ENCODE measurements around the gene ACKR3.

ACKR3 gene

DNA sequence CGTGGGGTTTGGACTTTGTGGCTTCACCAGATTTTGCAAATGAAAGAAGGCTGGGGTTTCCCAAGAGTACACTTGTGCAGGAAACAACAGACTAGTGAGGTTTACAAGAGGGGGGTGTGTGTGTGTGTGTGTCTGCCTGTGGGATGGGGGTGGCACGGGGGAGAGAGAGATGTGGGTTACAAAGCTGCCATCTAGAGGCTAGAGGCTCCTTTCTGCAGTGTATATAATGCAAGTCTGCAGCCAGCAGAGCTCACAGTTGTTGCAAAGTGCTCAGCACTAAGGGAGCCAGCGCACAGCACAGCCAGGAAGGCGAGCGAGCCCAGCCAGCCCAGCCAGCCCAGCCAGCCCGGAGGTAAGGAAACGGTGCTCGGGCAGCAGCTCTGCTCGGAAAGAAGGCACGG, at the start of gene ACKR3:
ACKR3 (plus strand) TSS at position 253 of the 401 bp plus-strand sequence. CDS start 10,641 bp downstream, outside the sequence.
- no peak for DNase-seq

DNA sequence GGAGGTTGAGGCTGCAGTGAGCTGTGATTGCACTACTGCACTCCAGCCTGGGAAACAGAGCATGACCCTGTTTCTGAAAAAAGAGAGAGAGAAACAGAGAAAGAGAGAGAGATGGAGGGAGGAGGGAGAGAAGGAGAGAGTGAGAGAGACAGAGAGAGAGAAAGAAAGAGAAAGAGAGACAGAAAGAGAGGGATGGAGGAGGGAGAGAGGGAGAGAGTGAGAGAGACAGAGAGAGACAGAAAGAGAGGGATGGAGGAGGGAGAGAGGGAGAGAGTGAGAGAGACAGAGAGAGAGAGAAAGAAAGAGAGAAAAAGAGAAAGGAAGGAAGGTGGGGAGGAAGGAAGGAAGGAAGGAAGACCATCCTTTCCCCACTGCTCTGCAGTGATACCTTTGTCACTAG, 48.1 kb upstream of the ACKR3 start:
- no peak for DNase-seq

DNA sequence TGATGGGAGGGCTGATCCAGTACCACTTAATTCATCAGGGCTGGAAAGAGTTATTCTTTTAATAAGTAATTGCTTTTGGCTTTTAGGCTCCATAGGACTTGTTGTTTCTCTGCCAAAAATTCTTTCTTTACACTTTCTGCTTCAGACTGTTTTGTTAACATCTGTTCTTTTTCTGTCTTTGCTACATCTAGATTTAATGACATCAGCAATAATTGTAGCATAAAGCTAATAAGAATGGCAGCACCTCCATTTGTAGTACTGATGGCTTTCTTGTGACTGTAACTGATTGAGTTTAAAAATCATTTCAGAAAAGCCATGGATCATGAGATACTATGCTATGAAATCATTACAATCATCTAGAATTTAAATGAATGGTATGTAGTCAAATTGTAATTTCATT, 46.4 kb upstream of the ACKR3 start:
- DNase-seq: no peak

DNA sequence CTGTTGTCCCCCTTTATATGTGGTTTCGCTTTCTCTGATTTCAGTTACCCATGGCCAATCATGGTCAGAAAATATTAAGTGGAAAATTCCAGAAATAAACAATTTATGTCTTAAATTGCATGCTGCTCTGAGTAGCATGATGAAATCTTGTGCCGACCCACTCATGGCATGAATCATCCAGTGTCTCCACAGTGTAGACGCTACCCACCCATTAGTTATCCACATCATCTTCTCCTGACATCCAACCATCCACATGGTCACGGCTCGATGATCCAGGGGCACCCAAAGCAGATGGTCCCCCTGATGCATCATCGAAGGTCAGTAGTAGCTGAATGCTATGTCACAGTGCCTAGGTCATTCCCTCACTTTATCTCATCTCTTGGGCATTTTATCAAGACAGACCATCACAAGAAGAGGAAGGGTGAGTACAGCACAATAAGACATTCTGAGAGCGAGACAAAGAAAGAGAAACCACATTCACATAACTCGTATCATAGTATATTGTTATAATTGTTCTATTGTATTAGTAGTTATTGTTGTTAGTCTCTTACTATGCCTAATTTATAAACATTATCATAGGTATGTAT, 44.1 kb upstream of the ACKR3 start:
- DNase-seq: no peak

DNA sequence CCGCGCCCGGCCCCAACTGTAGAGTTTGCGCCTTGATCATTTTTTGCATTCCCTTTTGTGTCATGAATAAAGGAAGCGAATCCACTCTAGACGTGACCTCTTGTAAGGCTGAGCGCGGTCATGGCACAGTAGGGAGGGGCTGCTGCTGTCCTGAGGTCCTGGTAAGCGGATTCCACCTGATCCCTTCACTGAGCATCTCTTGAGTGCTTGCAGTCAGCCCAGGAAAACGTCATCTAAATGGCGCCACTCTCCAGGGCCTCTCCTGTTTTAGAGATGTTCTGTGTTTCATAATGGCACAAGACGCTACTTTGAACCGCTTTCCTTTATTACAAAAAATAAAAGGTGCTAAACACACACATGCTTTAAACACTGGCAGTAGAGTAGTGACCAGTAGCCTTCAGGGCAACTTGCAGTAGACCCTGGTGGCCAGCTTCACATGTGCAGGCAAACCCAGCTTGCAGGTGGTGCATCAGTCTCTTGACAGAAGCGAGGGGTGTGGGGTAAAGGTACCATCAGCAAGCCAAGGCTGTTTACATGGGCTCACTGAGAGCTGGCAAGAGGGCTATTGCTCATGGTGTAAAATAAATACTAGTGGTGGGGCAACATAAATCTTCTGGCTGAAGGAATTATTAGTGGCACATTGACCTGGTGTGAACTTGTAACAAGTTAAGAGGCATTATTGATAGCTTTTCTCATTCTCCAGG, 43.0 kb upstream of the ACKR3 start:
- no peak for DNase-seq

DNA sequence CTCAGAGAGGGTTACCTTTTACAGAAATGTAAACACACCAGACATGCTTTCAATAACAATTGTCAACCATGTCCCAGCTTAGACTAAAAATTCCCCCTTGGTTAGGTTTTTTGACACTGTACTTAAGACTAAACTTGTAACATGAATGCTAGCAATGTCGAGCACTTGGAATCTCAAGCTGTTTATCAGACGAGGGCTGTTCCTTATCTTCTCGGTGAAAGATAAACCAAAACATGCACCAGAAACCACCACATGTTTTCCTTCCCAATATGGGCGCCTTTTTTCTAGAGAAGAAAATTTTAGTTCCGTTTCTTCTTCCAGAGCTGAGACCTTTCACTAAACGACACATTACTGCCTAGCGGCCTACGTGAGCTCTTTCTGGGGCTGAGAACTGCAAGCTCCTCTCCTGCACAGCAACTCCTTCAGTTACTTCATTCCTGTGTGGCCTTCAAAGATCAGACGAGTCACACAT, 42.4 kb upstream of the ACKR3 start:
- no peak for DNase-seq

DNA sequence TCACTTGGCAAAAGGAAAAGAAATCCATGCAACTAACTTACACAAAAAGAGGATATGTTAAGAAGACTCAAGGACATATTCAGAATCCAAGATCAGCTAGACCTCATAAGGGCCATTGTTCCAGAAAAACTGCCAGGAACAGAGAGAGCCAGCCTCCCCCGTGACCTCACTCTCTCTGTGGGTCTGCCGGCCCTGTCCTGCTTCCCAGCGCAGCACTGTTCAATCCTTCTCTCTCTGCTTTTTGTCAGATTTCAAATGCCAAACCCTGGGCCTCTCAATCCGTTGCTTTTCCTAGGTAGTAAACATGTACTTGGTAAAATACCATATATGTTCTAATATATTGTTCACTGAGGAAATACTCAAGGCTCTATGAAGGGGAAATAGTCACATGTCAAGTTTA, 40.0 kb upstream of the ACKR3 start:
- DNase-seq: no peak

DNA sequence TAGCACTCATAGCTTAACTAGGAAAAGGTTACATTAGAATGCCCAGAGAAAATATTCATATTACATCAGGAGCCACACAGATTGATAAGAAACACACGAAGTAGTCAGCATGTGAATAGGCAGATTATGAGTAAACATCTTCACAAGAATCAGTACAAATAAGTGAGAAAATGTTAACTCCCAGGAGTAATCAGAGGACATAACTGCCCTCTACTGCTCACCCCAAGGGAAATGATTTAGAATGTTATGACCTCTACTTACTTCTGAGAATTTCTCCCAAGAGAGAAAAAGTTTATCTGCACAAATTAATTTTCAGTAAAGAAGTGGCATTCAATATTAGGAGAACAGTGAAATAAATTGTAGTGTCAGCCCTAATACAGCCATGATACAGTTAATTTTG, 39.1 kb upstream of the ACKR3 start:
- DNase-seq: no peak

DNA sequence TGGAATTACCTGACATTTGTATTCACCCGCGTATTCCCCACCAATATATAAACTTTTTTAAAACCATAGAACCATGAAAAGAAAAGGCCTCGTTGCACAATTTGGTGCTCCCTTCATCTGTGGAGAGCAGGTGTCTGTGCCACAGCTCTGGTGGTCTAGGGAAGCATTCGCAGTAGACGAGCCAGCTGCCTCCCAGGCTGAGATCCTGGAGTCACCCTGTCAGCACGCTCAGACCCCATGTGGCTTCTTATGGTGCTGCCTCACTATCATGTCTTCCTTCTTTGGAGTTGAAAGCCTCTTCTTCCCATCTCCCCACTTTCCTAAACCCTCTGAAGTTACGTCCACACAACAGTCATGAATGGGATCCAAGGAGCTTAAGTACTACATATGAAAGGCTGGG, 38.4 kb upstream of the ACKR3 start:
- no peak for DNase-seq

DNA sequence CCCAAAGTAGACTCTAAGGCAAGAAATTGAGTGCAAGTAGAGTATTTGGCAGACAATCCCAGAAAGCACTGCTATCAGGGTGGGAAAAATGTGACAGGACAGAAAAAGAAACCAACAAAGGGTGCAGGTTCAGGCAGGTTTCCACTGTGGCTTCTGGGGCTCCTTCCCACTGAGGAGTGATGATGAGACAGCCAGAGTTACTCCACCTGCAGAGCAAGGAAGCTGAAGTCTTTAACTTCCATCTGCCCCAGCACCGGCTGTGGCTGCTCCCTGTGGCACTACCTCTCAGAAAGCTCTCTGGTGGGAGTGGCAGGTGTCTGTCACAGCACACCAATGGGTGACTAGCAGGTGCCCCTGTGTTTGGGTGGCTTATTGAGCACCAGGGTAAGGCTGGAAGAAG, 37.6 kb upstream of the ACKR3 start:
- DNase-seq: no peak

DNA sequence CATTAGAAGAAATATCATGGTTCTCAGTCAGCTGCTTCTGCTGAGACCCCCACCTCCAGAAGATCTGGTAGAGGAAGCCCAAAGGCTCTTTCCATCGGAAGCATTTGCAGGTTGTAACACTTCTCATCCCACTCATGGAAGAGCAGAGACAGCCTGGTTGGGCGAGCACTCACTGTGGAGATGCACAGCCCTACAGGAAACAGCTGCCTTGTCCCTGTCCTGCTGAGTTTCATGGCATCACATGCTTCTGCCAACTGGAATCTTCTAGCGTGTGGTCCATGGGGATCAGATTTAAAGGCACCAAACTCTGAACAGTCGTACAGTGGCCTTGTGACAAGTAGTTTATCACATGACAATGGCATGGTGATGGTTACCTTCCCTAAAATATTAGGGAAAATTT, 36.3 kb upstream of the ACKR3 start:
- no peak for DNase-seq

DNA sequence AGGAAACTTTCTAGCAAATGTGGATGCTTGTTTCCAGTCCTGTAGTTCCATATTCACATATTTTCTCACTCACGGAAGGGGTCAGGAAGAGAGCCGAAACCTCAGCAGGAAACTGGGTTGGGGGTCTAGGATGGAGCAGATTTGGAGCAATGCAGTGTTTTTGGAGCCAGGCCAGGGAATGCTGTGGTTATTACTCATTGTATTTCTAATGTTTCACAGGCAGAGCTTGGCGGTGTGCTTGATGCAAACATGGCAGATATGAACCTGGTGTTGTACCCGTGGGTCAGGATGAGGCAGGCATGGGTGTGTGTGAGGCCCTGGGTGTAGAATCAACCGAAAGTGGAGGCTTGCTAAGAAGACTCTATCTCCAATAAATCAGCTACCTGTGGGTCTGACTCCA, 34.6 kb upstream of the ACKR3 start:
- DNase-seq: no peak

DNA sequence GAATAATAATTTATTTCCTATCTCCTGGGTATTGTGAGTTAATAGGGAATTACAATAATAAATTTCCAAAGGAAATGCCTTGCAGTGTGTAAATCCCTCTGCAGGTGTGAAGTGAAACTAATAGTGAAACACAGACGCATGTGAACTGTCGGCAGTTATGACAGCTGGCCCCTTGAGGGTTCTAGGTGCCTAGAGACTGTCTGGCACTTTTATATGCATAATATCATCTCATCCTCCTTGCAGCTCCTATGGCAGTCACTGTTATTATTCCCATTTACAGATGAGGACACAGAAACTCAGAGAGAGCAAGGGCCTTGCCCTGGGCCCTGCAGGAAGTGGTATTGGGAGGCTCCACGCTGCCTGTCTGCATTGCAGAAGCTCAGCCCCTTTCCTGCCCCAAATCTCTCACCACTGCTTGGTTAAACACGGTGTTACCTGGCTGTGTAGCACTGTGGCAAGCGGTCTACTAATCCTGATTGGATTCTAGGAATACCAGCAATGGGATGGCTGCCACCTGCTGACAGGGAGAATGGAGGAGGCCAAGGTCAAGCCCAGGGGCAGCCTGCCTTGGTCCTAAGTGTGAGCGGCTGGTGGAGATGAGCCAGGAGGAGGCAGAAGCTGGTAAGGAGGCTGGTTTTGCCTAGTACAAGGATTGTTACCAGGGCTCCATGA, 32.8 kb upstream of the ACKR3 start:
- DNase-seq: no peak

DNA sequence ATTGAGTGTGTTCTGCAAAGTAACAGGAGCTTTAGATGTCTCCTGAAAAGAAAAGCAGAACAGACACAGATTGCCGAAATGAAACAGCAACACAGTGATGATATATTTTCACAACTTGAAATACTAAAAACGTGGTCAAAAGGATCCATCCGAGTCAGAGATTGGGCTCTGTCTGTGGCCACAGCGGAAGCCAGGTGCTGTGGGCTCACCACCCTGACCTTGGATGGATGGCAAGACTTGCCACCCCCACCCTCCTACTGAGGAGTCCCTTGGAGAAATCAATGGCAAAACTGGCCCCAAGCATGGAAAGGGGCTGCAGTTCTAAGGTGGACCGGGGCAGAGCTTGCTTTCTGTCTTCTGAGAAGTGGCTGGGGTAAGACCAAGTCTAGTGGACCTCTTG, 31.4 kb upstream of the ACKR3 start:
- DNase-seq: no peak

DNA sequence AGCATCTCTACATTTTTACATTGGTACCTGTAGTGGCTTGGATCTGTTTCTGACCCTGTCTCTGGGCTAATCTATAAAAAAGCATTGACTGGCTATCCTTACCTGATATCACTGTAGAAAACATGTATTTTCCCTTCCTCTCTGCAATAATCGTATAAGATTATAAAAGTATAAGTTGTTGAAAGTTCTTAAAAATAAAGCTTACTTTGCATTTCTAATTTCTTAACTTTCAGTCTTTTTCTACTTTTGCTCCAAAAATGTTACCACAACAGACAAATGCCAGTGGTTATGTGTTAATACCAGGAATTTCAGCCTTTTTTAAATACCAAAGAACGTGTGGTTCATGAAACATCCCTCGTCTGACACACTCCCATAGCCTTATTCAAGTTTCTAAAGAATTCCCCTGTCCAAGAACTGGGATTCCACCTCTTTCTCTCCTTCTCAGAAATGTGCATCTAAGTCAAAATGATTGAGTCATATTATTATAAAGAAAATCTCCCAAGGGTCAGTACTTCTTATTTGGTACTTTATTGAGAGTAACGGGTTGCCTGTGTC, 28.5 kb upstream of the ACKR3 start:
- no peak for DNase-seq

DNA sequence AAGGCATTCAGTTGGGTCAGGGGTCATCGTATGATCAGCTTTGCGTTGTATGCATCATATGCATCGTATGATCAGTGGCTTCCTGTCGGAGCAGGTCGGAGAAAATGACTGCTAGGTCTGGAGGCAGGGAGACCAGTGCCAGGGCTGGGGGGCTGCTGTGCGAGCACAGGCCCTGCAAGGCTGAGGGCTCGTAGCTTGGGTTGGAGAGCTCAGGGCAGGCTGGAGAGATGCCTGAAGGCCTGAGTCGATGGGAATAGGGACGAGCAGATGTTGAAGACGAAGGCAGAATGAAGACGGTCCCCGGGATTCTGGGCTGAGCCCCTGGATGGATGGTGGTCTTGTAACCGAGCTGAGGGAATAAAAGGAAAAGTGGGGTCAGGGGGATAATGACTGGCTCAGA, 25.3 kb upstream of the ACKR3 start:
- DNase-seq: no peak

DNA sequence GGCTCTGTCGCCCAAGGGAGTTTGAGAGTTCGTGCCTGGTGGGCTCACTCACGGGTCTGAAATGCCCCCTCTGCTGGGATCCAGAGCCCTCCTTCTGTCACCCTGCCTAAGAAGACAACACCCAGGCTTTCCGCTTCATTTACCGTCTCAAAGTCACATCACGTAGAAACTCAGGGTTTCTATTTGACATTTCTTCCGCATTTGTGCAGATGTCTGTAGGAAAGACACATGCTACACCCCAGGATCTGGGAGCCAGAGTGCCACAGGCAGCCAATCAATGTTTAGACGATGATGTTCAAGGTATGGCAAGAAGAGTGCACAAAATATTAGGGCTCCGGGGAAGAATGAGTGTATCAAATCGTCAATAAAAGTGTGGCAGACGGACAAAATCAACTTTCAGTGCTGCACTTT, 24.4 kb upstream of the ACKR3 start:
- DNase-seq: no peak

DNA sequence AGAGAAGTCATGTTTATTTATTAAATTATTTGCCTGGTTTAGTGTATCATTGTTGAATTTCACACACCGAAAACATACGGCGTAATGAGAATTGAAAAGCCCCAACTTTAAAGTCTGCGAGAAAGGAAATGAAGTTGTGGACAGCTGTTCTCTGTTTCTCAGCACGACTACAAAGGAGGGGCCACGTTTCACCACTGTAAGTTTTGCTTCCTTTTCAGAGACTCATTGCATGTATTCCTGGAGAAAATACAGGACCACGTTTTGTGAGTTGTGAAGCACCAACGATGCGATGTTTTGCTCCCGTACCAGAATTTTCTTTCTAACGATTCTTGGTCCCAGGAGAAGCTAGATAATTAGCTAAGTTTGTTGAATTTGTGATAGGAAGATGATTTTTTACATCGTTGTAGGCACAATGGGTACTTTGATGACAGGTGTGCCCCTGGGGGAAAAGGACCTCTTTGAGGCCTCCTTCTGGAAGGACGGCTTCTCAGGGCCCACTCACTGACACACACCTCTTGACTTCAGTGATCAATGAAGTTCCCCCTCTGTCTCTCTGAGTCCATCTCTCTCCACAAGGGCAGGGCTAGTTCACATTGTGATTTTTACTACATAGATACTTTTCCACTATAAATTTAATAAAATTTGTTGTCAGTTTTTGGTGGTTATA, 23.7 kb upstream of the ACKR3 start:
- DNase-seq: no peak

DNA sequence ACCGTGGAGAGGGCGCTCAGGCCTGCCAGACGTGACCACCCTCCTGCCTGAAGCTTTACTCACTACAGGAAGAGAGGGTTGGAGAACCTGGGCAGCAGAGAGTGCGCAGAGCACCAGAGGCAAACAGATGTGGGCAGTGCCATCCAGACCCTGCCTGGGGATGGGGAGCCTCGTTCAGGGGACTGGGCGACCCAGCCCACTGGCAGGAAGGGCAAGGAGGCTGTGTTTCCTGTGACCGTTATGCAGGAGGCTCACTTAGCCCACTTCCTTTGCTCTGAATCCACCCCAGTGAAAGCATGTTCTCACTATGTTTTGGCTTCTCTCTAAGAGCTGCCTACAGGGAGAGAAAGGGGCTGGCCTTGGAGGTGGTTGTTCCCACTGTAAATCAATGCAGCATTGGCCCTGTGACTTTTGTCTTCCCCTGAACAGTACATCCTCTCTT, 23.0 kb upstream of the ACKR3 start:
- DNase-seq: peak in 1 of 2 experiments; percentile 5

DNA sequence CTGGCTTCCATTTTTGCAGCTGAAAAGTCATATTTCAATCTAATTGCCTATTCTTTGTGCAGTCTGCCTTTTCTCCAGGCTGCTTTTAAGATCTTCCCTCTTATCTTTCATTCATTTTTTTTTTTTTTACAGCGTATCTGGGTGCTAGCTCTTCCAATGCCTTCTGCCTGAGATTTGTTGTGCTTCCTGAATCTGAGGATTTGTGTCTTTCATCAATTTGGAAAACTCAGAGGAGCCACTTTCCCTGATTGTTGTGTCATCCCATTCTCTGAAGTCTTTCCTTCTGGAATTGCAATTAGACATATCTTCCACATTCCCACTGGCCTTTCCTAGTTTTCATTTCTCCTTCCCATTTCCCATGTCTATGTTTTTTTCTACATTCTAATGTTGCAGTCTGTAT, 21.9 kb upstream of the ACKR3 start:
- no peak for DNase-seq

DNA sequence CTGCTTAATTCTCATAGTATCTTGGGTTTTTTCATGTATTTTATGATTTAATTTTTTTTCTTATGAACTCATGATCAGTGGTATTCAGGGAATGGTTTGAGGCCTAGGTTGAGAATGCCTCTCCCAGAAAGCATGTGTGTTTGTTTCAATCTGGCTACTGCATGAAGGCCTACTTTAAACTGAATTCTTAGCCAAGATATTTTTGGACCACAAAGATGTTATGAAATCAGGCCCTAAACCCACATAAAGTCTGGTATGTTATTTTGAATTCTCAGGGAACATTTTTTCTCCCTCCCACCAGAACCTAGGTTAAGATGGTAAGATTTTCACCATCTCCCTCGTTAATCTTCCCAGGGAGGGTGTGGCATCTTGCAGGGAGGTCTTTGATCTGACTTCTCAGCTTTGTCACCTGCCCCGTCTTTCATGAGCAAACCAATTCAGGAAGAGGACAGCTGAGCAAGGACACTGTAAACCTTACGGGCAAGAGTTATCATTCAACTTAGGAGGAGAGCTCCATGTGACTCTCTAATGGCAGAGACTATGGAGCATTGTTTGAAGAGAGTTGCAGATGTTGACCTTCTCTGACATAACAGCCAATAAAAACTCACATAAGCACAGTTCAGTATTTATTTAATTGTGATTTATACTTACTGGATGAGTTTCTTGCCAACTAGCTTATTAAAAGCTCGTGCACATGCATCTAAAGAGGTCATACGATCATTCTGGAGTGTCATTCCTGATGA, 21.3 kb upstream of the ACKR3 start:
- DNase-seq: no peak

DNA sequence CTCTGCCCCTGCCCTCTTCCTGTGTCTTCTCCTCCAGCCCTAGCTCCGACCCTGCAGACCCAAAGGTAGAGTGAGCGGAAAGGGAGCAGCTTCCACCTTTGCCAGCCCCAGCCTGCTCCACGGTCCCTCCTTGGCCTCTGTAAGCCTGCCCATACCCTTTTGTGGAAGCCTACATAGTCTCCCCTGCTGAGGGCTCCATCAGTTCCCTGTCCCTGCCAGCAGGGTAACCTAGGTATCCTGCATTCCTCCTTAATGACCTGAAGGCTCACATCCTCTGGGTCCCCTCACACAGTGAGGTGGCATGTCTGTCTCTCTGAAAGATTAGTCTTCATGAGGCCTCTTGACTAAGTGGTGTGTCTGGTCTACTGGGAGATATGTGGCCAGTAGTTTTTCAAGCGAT, 20.5 kb upstream of the ACKR3 start:
- DNase-seq: no peak

DNA sequence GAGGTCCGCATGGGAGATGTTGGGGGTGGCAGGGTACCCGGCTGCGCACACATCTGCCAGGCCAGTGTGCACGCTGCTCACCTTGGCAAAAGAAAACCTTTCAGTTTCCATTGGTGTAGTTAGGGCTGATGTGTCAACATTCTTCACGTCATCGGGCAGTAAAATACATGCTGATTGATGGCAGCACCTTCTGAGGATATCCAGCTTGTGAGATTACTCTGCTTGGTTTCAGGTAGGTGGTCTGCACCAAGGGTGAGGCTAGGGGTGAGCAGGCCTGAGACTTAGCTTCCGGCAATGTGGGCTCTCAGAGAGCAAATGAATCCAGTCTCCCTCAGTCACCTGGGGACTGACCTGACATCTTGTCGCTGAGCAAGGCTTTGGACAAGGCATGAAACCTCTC, 19.3 kb upstream of the ACKR3 start:
- no peak for DNase-seq

All from AML-193 (cell line).